ENCODE data around the gene H2AZ2. TPM values are rescaled to one million over a fixed set of nuclear protein-coding genes. Genes with fewer than 3 reads are reported as not detected.
A peak's percentile ranks its signal among the peaks of the same experiment; 100 is the strongest.

The H2AZ2 gene
- total RNA-seq, result 100 to 1,000 TPM in 2 of 4 donors, 10 to 100 TPM in 2; 65.2 to 124 (median 99.8) TPM

- Histone ChIP-seq H3K4me3 (peak within 1 kb of the TSS; percentile 65 to 84 (median 77)), H3K4me1 (peaks cover 0 to 52% (median 10%) of the 10 kb centered on the region in 3 donors), H3K36me3 (no peaks in the 10 kb centered on the region), H3K27me3 (no peaks in the 10 kb centered on the region), H3K27ac (peak within 1 kb of the TSS; percentile 95 to 99 (median 98)), H3K9me3 (no peaks in the 10 kb centered on the region)
- intact Hi-C loops (cut with DNase I), result loop anchor here (5.0 kb wide), 1 partner anchor 261 kb away; no protein-coding TSS in a partner anchor
- 1 to 2% methylated on average over 19 to 22 of the region's 70 CpGs for WGBS, 2 donors
- peak in 2 of 6 experiments; percentile 4 to 15 for TF ChIP-seq CTCF (IDR thresholded peaks at IDR 0.05)
- peak in 3 of 4 donors; percentile 73 to 93 (median 91) for TF ChIP-seq POLR2A (IDR thresholded peaks at IDR 0.05)
- DNase-seq, result peak; percentile 99
Observed at GRCh38 chr7:44847920-44848634, at the start of gene H2AZ2. TSS of gene H2AZ2 (minus strand) at chr7:44848087. CDS start at chr7:44847971, 116 bp downstream.

- 67 to 79% methylated on average over 1 of the region's 1 CpG for WGBS, 2 donors
- no peak for DNase-seq
- intact Hi-C loops (cut with DNase I), result no loop called here
Observed at GRCh38 chr7:44897309-44897708, 49.4 kb upstream of the H2AZ2 start.

GRCh38 chr7:44894888-44895580 is 47.1 kb upstream of the H2AZ2 start:
- intact Hi-C loops (cut with DNase I), result no loop called here
- WGBS, 2 donors, result 79 to 81% methylated on average over 2 to 4 of the region's 4 CpGs
- Histone ChIP-seq H3K4me1 (peaks cover 0 to 8% (median 6%) of the 10 kb centered on the region in 3 donors), H3K27me3 (no peaks in the 10 kb centered on the region), H3K9me3 (no peaks in the 10 kb centered on the region), H3K36me3 (no peaks in the 10 kb centered on the region), H3K4me3 (no peak overlapping the region), H3K27ac (no peak overlapping the region)
- DNase-seq, result no peak
- no peak for TF ChIP-seq CTCF (IDR thresholded peaks at IDR 0.05)
- TF ChIP-seq POLR2A (IDR thresholded peaks at IDR 0.05), result no peak

More at GRCh38 chr7:44897309-44897708, 49.4 kb upstream of the H2AZ2 start:
- no peak overlapping the region for H3K27ac ChIP-seq
- no peak overlapping the region for H3K4me3 ChIP-seq
- TF ChIP-seq POLR2A (IDR thresholded peaks at IDR 0.05), result no peak
- H3K27me3 ChIP-seq, result no peaks in the 10 kb centered on the region
- H3K4me1 ChIP-seq, result peaks cover 0 to 8% (median 6%) of the 10 kb centered on the region in 3 donors
- no peaks in the 10 kb centered on the region for H3K9me3 ChIP-seq
- H3K36me3 ChIP-seq, result no peaks in the 10 kb centered on the region

GRCh38 chr7:44893710-44894234 is 45.9 kb upstream of the H2AZ2 start:
- TF ChIP-seq CTCF (IDR thresholded peaks at IDR 0.05) (no peak), POLR2A (IDR thresholded peaks at IDR 0.05) (no peak)

GRCh38 chr7:44891791-44892190 is 43.9 kb upstream of the H2AZ2 start:
- H3K4me1 ChIP-seq, result peaks cover 0 to 12% (median 6%) of the 10 kb centered on the region in 3 donors
- DNase-seq, result no peak
- no peaks in the 10 kb centered on the region for H3K9me3 ChIP-seq
- intact Hi-C loops (cut with DNase I), result no loop called here
- H3K27ac ChIP-seq, result no peak overlapping the region
- no peaks in the 10 kb centered on the region for H3K27me3 ChIP-seq
- no peak for TF ChIP-seq POLR2A (IDR thresholded peaks at IDR 0.05)
- TF ChIP-seq CTCF (IDR thresholded peaks at IDR 0.05), result no peak
- WGBS, 2 donors, result 78 to 92% methylated on average over 1 of the region's 1 CpG
- H3K4me3 ChIP-seq, result no peak overlapping the region
- H3K36me3 ChIP-seq, result no peaks in the 10 kb centered on the region

More at GRCh38 chr7:44893710-44894234, 45.9 kb upstream of the H2AZ2 start:
- H3K36me3 ChIP-seq, result no peaks in the 10 kb centered on the region
- peaks cover 0 to 8% (median 6%) of the 10 kb centered on the region in 3 donors for H3K4me1 ChIP-seq
- WGBS, 2 donors, result 34% methylated on average over 5 to 7 of the region's 8 CpGs
- H3K4me3 ChIP-seq, result no peak overlapping the region
- intact Hi-C loops (cut with DNase I), result no loop called here
- H3K27me3 ChIP-seq, result no peaks in the 10 kb centered on the region
- no peak overlapping the region for H3K27ac ChIP-seq
- H3K9me3 ChIP-seq, result no peaks in the 10 kb centered on the region
- no peak for DNase-seq
